ENCODE results near the gene ZNF343.
"Not testable (repeated sequence)": the region's sequence is repeated elsewhere in the genome, so short reads cannot be mapped to it uniquely, and the experiment has no call there.

Gene ZNF343

GRCh38 chr20:2528671-2529271 lies 20.1 kb upstream of the ZNF343 start:
- H3K4me3 ChIP-seq (ENCODE audit: low read depth, low read length), result no peak overlapping the region
- no peak for DNase-seq (ENCODE audit: low read depth)
- TF ChIP-seq CTCF (IDR thresholded peaks at IDR 0.05; ENCODE audit: control insufficient read depth, extremely low read depth, insufficient read depth), result no peak

- no peak overlapping the region for H3K4me3 ChIP-seq (ENCODE audit: low read depth, low read length)
- TF ChIP-seq CTCF (IDR thresholded peaks at IDR 0.05; ENCODE audit: control insufficient read depth, extremely low read depth, insufficient read depth), result no peak
- DNase-seq (ENCODE audit: low read depth), result no peak
These were observed 19.0 kb upstream of the ZNF343 start for GRCh38 chr20:2527762-2528161.

GRCh38 chr20:2526218-2526583 lies 17.5 kb upstream of the ZNF343 start:
- DNase-seq (ENCODE audit: low read depth); H3K4me3 ChIP-seq (ENCODE audit: low read depth, low read length): not testable (repeated sequence)

GRCh38 chr20:2524709-2525506 lies 16.2 kb upstream of the ZNF343 start:
- no peak for DNase-seq (ENCODE audit: low read depth)
- no peak for TF ChIP-seq CTCF (IDR thresholded peaks at IDR 0.05; ENCODE audit: control insufficient read depth, extremely low read depth, insufficient read depth)
- H3K4me3 ChIP-seq (ENCODE audit: low read depth, low read length), result peak overlapping the region; percentile 49

- peak overlapping the region; percentile 49 for H3K4me3 ChIP-seq (ENCODE audit: low read depth, low read length)
- DNase-seq (ENCODE audit: low read depth), result peak; percentile 10
- TF ChIP-seq CTCF (IDR thresholded peaks at IDR 0.05; ENCODE audit: control insufficient read depth, extremely low read depth, insufficient read depth), result peak; percentile 87
These were observed 15.4 kb upstream of the ZNF343 start for GRCh38 chr20:2523919-2524708.

- not testable (repeated sequence) for H3K4me3 ChIP-seq (ENCODE audit: low read depth, low read length); DNase-seq (ENCODE audit: low read depth)
These were observed 14.2 kb upstream of the ZNF343 start for GRCh38 chr20:2522826-2523429.

GRCh38 chr20:2521369-2522305 lies 12.9 kb upstream of the ZNF343 start:
- no peak overlapping the region for H3K4me3 ChIP-seq (ENCODE audit: low read depth, low read length)
- TF ChIP-seq CTCF (IDR thresholded peaks at IDR 0.05; ENCODE audit: control insufficient read depth, extremely low read depth, insufficient read depth), result peak; percentile 83
- no peak for DNase-seq (ENCODE audit: low read depth)

All from LNCaP clone FGC (cell line).